DOHH2 (cell line): ENCODE measurements around the gene SMIM38.

Experiments used
- H3F3A ChIP-seq: fragments of 200-600 bp; sonication (generic), shearing (Covaris generic); 2 replicates; pipeline ENCODE4 v1.6.0; 2016; ENCODE audit warnings: antibody characterized with exemption, mild to moderate bottlenecking; ENCODE audit not compliant: control insufficient read depth, insufficient read depth
- H3K27ac ChIP-seq: fragments of 200-600 bp; sonication (generic); 2 replicates; pipeline ENCODE4 v1.5.1; 2014; ENCODE audit warnings: low read depth, mild to moderate bottlenecking, low read length, moderate library complexity
- H3K27me3 ChIP-seq: fragments of 200-600 bp; sonication (generic); 2 replicates; pipeline ENCODE4 v1.6.1; 2014; ENCODE audit warnings: mild to moderate bottlenecking, low read length, mixed read lengths; ENCODE audit not compliant: control insufficient read depth
- H3K36me3 ChIP-seq: fragments of 200-600 bp; sonication (generic); 2 replicates; pipeline ENCODE4 v1.6.1; 2014; ENCODE audit warnings: mild to moderate bottlenecking, low read length, moderate library complexity, mixed read lengths; ENCODE audit not compliant: control insufficient read depth
- H3K4me1 ChIP-seq: fragments of 200-600 bp; sonication (generic); 2 replicates; pipeline ENCODE4 v1.6.1; 2014; ENCODE audit warnings: mild to moderate bottlenecking, low read length, mixed read lengths; ENCODE audit not compliant: control insufficient read depth
- H3K4me2 ChIP-seq: fragments of 200-600 bp; sonication (generic); 2 replicates; pipeline ENCODE4 v1.6.0; 2014; ENCODE audit warnings: mild to moderate bottlenecking, low read length, moderate library complexity
- H3K4me3 ChIP-seq: fragments of 200-600 bp; sonication (generic); 2 replicates; pipeline ENCODE4 v1.5.1; 2014; ENCODE audit warnings: mild to moderate bottlenecking, low read length, mixed read lengths
- H3K79me2 ChIP-seq: fragments of 200-600 bp; sonication (generic); 2 replicates; pipeline ENCODE4 v1.6.1; 2014; ENCODE audit warnings: mild to moderate bottlenecking, low read length, mixed read lengths; ENCODE audit not compliant: control insufficient read depth
- H3K9me2 ChIP-seq: fragments of 200-600 bp; sonication (generic); replicated peaks from 2 replicates; pipeline ENCODE4 v1.6.1; 2014; ENCODE audit warnings: mild to moderate bottlenecking, low read length, mixed read lengths; ENCODE audit not compliant: control insufficient read depth
- H3K9me3 ChIP-seq: fragments of 200-600 bp; sonication (generic); 2 replicates; pipeline ENCODE4 v1.6.1; 2014; ENCODE audit warnings: antibody characterized with exemption, low read length, mixed read lengths; ENCODE audit not compliant: control insufficient read depth, insufficient read depth
- H4K20me1 ChIP-seq: fragments of 200-600 bp; sonication (generic); 2 replicates; pipeline ENCODE4 v1.6.0; 2014; ENCODE audit warnings: low read depth, mild to moderate bottlenecking, antibody characterized with exemption, low read length, moderate library complexity; ENCODE audit not compliant: control insufficient read depth, insufficient read depth
- CTCF ChIP-seq: fragments of 200-600 bp; sonication (generic); IDR thresholded peaks from one replicate; pipeline ENCODE4 v1.5.1; 2014; ENCODE audit warnings: antibody characterized with exemption, mild to moderate bottlenecking, low read depth, low read length; ENCODE audit not compliant: poor library complexity, severe bottlenecking
- EZH2phosphoT487 ChIP-seq: fragments of 200-600 bp; sonication (generic); IDR thresholded peaks from 2 replicates; pipeline ENCODE4 v1.6.1; 2017; ENCODE audit warnings: borderline replicate concordance, mild to moderate bottlenecking, antibody characterized with exemption, low read length, moderate library complexity, mixed read lengths

Gene SMIM38

GRCh38 chr11:69157822-69158231 is 2.1 kb downstream of the SMIM38 start:
- TF ChIP-seq CTCF: no peak
- no peak for TF ChIP-seq EZH2phosphoT487
- Histone ChIP-seq H3K36me3 (no peaks in the 10 kb centered on the region), H3K27me3 (no peaks in the 10 kb centered on the region), H3K4me1 (no peaks in the 10 kb centered on the region), H3K9me3 (no peaks in the 10 kb centered on the region), H3K4me3 (no peak overlapping the region), H3F3A (no peaks in the 10 kb centered on the region), H4K20me1 (no peaks in the 10 kb centered on the region), H3K27ac (no peak overlapping the region), H3K79me2 (no peaks in the 10 kb centered on the region), H3K9me2 (no peaks in the 10 kb centered on the region), H3K4me2 (no peak overlapping the region)

DNA sequence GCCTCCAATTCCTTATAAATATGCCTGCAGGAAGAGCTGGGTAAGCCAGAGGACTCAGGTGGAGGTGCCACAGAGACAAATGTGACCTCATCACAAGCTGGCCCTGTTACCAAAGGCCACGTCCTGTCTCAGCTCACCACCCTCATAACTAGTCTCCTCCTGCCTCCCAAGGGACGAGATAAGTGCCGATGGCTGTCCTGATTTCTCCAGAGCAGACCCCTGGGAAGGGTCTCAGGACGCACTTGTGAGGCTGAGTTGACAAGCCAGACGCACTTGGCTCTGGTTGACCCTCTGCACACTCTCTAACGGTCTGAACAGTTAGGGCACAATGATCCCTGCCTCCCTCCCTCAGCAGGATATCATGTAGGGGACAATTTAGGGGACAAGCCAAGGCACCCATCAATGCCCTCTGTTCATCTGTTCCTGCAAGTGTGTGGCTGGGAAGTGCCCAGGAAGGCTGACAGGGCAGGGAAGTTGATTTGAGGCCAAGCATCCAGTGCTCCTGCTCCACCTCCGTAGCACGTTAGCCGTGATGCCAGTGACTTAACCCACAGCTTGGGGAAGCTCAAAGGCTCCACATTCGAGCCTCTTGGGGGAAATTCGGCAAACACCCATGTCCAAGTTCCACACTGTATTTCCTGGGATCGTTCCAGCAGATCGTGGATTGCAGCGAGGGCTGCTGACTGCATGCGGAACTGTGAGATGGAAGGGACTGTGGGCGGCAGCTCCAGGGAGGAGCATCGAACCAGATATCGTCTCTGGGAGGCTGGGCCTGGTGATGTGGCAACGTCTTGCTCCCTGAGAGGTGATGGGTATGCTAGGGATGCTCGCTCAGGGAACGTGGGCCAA is 2.8 kb downstream of the SMIM38 start:
- no peaks in the 10 kb centered on the region for H3K79me2 ChIP-seq
- H3K9me3 ChIP-seq: no peaks in the 10 kb centered on the region
- no peak overlapping the region for H3K4me2 ChIP-seq
- no peak for TF ChIP-seq EZH2phosphoT487
- TF ChIP-seq CTCF: no peak
- H3K27ac ChIP-seq: no peak overlapping the region
- H3K27me3 ChIP-seq: no peaks in the 10 kb centered on the region
- no peak overlapping the region for H3K4me3 ChIP-seq
- no peaks in the 10 kb centered on the region for H3K4me1 ChIP-seq
- H3F3A ChIP-seq: no peaks in the 10 kb centered on the region
- no peaks in the 10 kb centered on the region for H4K20me1 ChIP-seq
- no peaks in the 10 kb centered on the region for H3K36me3 ChIP-seq
- no peaks in the 10 kb centered on the region for H3K9me2 ChIP-seq

DNA sequence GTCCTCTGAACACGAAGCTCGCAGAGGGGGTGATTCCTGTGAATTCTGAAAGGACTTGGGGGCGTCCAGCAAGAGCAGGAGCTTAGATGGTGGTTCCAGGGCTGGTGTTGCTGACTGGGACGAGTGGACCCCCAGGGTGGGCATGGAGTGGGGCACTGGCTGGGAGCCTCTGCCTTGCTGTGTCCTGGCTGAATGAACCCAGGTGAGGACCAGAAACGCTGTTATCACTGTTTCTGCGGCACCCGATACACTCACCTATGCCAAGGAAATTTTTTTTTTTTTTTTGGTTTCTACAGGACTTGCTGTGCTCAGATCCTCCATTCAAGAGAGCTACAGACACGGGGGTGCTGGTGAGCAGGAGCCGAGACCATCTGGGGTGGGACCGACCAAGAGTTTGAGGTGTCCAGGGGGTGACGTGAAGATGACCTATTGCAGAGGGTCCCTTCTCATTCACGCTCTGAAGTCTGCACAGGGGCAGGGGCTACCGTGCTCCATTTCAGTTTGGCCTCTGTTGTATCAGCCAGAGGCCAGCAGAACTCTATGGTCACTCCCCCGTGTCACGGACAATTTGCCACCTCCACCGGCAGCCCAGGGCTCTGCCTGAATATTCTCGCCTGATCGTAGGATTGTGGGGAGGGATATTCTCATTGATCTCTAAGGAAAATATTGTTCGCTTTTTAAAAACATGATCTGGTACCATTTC is 3.6 kb downstream of the SMIM38 start:
- TF ChIP-seq EZH2phosphoT487 (no peak), CTCF (no peak)
- H3K27me3 ChIP-seq: no peaks in the 10 kb centered on the region
- H3K4me2 ChIP-seq: no peak overlapping the region
- H3F3A ChIP-seq: no peaks in the 10 kb centered on the region
- H3K36me3 ChIP-seq: no peaks in the 10 kb centered on the region
- no peaks in the 10 kb centered on the region for H3K9me2 ChIP-seq
- H3K9me3 ChIP-seq: no peaks in the 10 kb centered on the region
- H3K27ac ChIP-seq: no peak overlapping the region
- no peaks in the 10 kb centered on the region for H4K20me1 ChIP-seq
- no peaks in the 10 kb centered on the region for H3K4me1 ChIP-seq
- H3K79me2 ChIP-seq: no peaks in the 10 kb centered on the region
- no peak overlapping the region for H3K4me3 ChIP-seq
